Activated naive CD4-positive, alpha-beta T cell treated with anti-CD3 and anti-CD28 coated beads, Interleukin-2, amount 50 U/mL, for 16 hours (primary cell): Measurements from ENCODE around the gene KCNQ1.

Source experiments
- DNase-seq: peaks from one replicate; pipeline ENCODE4 v3.0.0-alpha.2; 2020

KCNQ1 gene

GRCh38 chr11:2539371-2540222, 94.8 kb downstream of the KCNQ1 start:
- peak; percentile 6 for DNase-seq

- no peak for DNase-seq
Observed at GRCh38 chr11:2540223-2540991, 95.6 kb downstream of the KCNQ1 start.

- DNase-seq = no peak
Observed at GRCh38 chr11:2540992-2541680, 96.3 kb downstream of the KCNQ1 start.

DNA sequence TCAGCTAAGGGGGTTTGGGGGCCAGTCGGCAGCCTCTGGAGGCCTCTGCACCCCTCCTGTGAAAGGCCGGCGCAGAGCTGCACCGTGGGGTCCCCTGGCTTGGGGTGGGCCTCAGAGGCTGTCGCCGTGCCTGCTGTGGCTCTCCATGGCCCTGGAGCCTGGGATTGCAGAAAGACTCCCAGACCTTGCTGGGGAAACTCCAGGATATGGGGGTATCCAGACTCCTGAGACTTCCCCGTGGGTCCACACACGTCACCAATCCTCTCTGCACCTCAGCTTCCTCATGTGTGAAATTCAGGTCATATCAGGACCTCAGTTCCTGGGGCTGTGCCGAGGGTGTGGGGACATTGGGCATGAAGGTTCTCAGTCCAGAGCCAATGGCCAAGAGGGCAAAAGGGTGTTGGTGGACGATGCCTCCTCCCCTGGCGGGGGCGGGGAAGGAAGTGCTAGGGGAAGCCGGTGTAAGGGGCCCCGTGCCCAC, 97.1 kb downstream of the KCNQ1 start:
- DNase-seq = peak; percentile 6

- no peak for DNase-seq
Observed at GRCh38 chr11:2542406-2542805, 97.6 kb downstream of the KCNQ1 start.

DNA sequence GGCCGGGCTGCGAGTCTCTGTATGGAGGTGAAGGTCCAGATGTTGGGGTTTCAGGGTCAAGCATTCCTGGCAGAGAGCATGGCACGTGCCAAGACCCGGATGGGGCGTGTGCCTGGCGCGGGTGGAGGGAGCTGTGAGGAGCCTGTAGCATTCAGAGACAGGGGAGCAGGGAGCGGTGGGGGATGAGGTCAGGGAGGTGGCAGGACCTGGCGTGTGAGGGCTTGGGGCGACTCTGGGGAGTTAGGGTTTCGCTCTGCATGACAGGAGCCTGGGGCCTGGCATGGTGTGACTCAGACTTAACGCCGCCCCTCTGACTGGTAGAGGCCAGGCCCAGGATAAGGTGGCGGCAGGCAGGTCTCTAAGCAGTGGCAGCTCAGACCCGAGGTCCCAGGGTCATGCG, 103.0 kb downstream of the KCNQ1 start:
- peak; percentile 8 for DNase-seq

GRCh38 chr11:2548596-2548995, 103.8 kb downstream of the KCNQ1 start:
- DNase-seq = no peak

- peak; percentile 7 for DNase-seq
Observed at GRCh38 chr11:2549080-2549479, 104.3 kb downstream of the KCNQ1 start.

DNA sequence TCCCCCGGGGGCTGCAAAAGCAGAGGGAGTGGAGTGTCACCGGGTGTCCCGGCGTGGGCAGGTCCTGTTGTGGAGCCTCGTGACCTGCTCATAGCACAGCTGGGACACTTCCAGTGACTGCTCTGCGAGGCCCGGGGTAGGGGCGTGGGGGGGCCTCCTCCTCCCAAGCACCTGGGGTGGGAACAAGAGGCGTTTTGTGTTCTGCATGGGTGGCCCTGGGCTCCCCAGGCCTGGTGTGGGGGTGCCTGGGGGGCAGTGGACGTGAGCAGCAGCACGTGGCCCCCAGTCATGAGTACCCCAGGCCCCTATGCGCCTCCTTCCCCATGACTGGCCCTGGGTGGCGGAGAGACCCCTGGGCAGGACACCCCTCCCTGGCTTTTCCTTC, 104.7 kb downstream of the KCNQ1 start:
- DNase-seq = no peak

- peak; percentile 10 for DNase-seq
Observed at GRCh38 chr11:2549876-2550605, 105.2 kb downstream of the KCNQ1 start.

DNA sequence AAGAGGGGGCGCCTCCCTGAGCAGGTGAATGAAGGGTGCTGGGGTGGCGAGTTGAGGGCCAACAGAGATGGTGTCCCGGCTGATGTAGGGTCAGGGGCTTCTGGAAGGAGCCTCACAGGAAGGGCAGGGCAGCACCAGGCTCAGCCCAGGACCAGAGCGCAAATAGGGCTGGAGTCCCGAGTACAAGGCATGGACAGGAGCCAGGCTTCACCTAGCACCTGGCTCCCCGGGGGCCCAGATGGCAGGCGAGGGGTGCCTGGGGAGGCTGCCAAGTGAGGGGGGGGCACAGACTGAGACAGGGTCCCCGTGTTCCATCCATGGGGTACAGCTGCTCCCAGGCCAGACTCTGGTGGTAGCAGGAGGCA, 105.8 kb downstream of the KCNQ1 start:
- DNase-seq = no peak

- peak; percentile 7 for DNase-seq
Observed at GRCh38 chr11:2551131-2551530, 106.3 kb downstream of the KCNQ1 start.

DNA sequence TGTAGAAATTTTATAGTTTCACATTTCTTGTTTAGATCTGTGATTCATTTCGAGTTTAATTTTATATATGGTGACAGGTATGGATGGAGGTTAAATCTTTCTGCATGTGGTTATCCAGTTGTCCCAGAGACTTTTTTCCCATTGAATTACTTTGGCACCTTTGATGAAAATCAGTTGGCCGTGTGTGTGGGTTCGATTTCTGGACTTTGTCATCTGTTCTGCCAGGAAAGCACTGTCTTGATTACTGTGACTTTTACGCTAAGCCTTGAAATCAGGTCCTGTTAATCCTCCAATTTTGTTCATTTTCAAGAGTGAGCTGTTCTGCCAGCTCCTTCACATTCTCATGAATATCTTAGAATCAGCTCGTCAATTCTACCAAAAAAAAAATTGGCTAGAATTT, 107.4 kb downstream of the KCNQ1 start:
- no peak for DNase-seq

GRCh38 chr11:2553198-2553597, 108.4 kb downstream of the KCNQ1 start:
- no peak for DNase-seq

DNA sequence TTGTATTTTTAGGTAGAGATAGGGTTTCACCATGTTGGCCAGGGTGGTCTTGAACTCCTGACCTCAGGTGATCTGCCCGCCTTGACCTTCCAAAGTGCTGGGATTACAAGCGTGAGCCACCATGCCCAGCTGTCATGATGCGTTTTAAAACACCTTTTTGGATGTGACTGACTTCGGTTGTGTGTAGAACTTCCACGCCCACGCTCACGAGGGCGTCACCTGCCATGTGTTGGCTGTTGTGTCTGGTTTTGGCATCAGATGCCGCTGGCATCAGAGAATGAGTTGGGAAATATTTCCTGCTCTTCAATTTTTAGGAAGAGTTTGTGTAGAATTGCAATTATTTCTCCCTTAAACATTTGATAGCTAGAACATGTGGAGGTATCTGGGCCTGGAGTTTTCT, 109.1 kb downstream of the KCNQ1 start:
- DNase-seq = no peak

GRCh38 chr11:2554338-2555207, 109.8 kb downstream of the KCNQ1 start:
- no peak for DNase-seq

GRCh38 chr11:2555336-2555735, 110.5 kb downstream of the KCNQ1 start:
- DNase-seq = no peak

GRCh38 chr11:2555891-2556290, 111.1 kb downstream of the KCNQ1 start:
- DNase-seq = no peak

DNA sequence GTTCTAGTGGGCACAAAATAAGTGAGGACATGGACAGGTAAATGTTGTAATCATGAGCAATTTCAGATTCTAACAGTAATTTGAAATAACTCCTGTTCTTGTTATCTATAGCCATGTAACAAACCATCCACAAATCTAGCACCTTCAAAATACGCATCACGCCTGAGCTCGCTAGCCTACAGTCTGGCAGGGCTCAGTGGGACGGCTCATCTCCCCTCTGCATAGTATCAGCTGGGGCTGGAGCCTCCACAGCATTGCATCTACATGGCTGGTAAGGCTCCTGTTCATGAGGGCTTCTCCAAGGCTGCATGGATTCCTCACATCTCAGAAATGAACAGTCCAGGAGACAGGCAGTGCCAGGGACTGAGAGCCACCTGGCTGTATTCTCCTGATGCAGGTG, 112.6 kb downstream of the KCNQ1 start:
- no peak for DNase-seq

DNA sequence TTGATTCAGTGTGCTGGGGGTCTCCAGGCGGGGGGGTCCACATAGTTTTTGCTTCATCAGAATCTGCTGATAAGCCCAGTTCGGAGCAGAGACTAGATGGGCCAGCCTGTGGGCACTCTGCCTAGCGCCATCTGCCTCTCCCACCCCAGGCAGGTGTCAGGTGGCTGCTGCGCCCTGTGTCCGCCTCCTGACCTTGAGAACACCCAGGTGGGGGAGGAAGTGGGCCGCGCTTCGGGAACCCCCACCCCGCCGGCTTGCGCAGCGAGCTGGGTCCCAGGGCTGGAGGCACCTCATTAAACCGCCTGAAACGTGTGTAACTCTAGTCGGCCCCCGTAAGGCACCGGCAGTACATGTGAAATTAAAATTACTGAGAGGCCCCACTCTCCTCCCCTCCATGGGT, 113.6 kb downstream of the KCNQ1 start:
- DNase-seq = peak; percentile 7

GRCh38 chr11:2558861-2559526, 114.2 kb downstream of the KCNQ1 start:
- peak; percentile 4 for DNase-seq
